MM.1S (cell line): ENCODE measurements around the gene GON4L.

Experiments
- DNase-seq: peaks from one replicate; pipeline ENCODE4 v3.0.0-alpha.2; 2015
- H2AFZ ChIP-seq: fragments of 300-600 bp; sonication (generic); 2 replicates; pipeline ENCODE4 v1.6.0; 2016; ENCODE audit warnings: antibody characterized with exemption, low read length
- H3F3A ChIP-seq: fragments of 300-600 bp; sonication (generic); 2 replicates; pipeline ENCODE4 v1.6.1; 2016; ENCODE audit warnings: mild to moderate bottlenecking, antibody characterized with exemption, low read length, moderate library complexity, mixed read lengths; ENCODE audit not compliant: insufficient read depth
- H3K27ac ChIP-seq: fragments of 300-600 bp; sonication (generic); 2 replicates; pipeline ENCODE4 v1.5.1; 2016; ENCODE audit warnings: mild to moderate bottlenecking, low read length
- H3K27me3 ChIP-seq: fragments of 300-600 bp; sonication (generic); replicated peaks from 2 replicates; pipeline ENCODE4 v1.6.0; 2016; ENCODE audit warnings: low read length; ENCODE audit not compliant: insufficient read depth
- H3K36me3 ChIP-seq: fragments of 300-600 bp; sonication (generic); replicated peaks from 2 replicates; pipeline ENCODE4 v1.6.1; 2016; ENCODE audit warnings: mild to moderate bottlenecking, low read length, mixed read lengths; ENCODE audit not compliant: insufficient read depth
- H3K4me1 ChIP-seq: fragments of 300-600 bp; sonication (generic); 2 replicates; pipeline ENCODE4 v1.6.1; 2016; ENCODE audit warnings: low read length, mixed read lengths
- H3K4me2 ChIP-seq: fragments of 300-600 bp; sonication (generic); 2 replicates; pipeline ENCODE4 v1.6.0; 2016; ENCODE audit warnings: low read depth, low read length
- H3K4me3 ChIP-seq: fragments of 300-600 bp; sonication (generic); 2 replicates; pipeline ENCODE4 v1.5.1; 2016; ENCODE audit warnings: low read length, mixed read lengths
- H3K79me2 ChIP-seq: fragments of 300-600 bp; sonication (generic); 2 replicates; pipeline ENCODE4 v1.6.1; 2016; ENCODE audit warnings: mixed run types, low read length, mixed read lengths
- H3K9ac ChIP-seq: fragments of 300-600 bp; sonication (generic); 2 replicates; pipeline ENCODE4 v1.6.1; 2016; ENCODE audit warnings: low read length, mixed read lengths
- H3K9me2 ChIP-seq: fragments of 300-600 bp; sonication (generic); replicated peaks from 2 replicates; pipeline ENCODE4 v1.6.1; 2016; ENCODE audit warnings: mild to moderate bottlenecking, low read length, mixed read lengths; ENCODE audit not compliant: insufficient read depth
- H3K9me3 ChIP-seq: fragments of 300-600 bp; sonication (generic); replicated peaks from 2 replicates; pipeline ENCODE4 v1.6.1; 2016; ENCODE audit warnings: mild to moderate bottlenecking, low read length, mixed read lengths; ENCODE audit not compliant: insufficient read depth
- H4K20me1 ChIP-seq: fragments of 300-600 bp; sonication (generic); 2 replicates; pipeline ENCODE4 v1.6.1; 2016; ENCODE audit warnings: mild to moderate bottlenecking, low read length, moderate library complexity, mixed read lengths; ENCODE audit not compliant: insufficient read depth
- EZH2 ChIP-seq: fragments of 300-600 bp; sonication (generic); optimal IDR thresholded peaks from 2 replicates; pipeline ENCODE3; 2017; ENCODE audit warnings: low read depth, mild to moderate bottlenecking, antibody characterized with exemption, low read length, mixed read lengths
- EZH2phosphoT487 ChIP-seq: fragments of 300-600 bp; sonication (generic); IDR thresholded peaks from 2 replicates; pipeline ENCODE4 v1.6.1; 2018; ENCODE audit warnings: antibody characterized with exemption, low read length
- TF ChIP-seq, protein P1 (sequence below): fragments of 300-600 bp; sonication (generic); IDR thresholded peaks from 2 replicates; pipeline ENCODE4 v1.5.1; 2016; ENCODE audit warnings: antibody characterized with exemption, low read length, mixed read lengths

Gene GON4L

DNA sequence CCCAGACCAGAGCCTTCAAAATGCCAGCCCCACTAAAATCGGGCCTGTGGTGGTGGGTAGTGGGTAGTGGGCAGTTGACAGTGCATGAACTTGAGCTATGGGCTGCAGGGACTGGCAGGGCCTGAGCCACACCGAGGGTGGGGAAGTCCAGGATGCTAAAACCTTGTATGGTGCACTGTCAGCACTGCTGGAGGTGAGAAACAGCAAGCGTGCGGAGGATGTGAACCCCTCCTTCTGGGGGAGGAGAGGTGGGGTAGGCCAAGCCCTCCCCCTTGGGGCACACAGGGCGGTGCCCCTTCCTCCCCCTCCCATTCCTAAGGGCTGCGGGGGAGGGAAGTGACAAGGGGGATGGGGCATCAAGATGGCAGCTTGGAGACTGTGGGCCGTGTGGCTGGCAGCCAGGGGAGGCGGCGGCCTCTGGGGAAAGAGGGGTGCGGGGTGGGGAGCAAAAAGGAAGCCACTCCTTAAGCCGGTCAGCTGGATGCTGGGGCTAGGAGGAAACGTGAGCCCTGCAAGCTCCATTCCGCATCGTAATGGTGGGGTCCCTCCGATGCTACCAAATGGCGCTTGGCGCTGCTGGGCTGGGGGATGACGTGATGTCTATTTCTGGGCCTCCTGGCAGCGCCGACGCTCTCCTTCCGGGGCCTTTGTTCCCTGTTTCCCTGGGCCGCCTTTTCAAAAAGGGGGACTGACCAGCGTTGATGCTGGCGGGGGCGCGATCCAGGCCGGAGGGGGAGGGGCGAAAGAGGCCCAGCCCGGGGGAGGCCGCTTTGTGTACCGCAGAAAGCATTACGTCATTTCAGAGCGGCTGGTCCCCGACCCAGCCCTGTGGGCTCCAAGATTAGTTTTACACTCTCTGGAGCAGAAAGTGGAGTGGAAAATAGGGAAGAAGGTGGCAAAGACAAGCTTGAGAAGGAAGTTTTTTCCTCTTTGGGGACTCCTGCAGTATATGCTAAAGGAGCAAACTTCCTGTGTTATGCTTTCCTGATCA, 3.2 kb upstream of the GON4L start:
- H3K4me2 ChIP-seq: peak overlapping the region; percentile 13; the same call in 1 of the 2 replicates
- peaks cover 24% of the 10 kb centered on the region for H3K27me3 ChIP-seq
- peak overlapping the region; percentile 23 for H2AFZ ChIP-seq
- H3K27ac ChIP-seq: no peak overlapping the region
- TF ChIP-seq EZH2 (no peak), EZH2phosphoT487 (no peak)
- TF ChIP-seq, protein P1, sequence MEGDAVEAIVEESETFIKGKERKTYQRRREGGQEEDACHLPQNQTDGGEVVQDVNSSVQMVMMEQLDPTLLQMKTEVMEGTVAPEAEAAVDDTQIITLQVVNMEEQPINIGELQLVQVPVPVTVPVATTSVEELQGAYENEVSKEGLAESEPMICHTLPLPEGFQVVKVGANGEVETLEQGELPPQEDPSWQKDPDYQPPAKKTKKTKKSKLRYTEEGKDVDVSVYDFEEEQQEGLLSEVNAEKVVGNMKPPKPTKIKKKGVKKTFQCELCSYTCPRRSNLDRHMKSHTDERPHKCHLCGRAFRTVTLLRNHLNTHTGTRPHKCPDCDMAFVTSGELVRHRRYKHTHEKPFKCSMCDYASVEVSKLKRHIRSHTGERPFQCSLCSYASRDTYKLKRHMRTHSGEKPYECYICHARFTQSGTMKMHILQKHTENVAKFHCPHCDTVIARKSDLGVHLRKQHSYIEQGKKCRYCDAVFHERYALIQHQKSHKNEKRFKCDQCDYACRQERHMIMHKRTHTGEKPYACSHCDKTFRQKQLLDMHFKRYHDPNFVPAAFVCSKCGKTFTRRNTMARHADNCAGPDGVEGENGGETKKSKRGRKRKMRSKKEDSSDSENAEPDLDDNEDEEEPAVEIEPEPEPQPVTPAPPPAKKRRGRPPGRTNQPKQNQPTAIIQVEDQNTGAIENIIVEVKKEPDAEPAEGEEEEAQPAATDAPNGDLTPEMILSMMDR: no peak
- H3K9me2 ChIP-seq: no peaks in the 10 kb centered on the region
- DNase-seq: no peak
- no peak overlapping the region for H3K4me3 ChIP-seq
- peaks cover 19% of the 10 kb centered on the region for H3K79me2 ChIP-seq
- H3K9me3 ChIP-seq: no peaks in the 10 kb centered on the region
- H3K4me1 ChIP-seq: peaks cover 25% of the 10 kb centered on the region
- no peaks in the 10 kb centered on the region for H4K20me1 ChIP-seq
- H3F3A ChIP-seq: peaks cover 22% of the 10 kb centered on the region
- H3K9ac ChIP-seq: no peak overlapping the region
- no peaks in the 10 kb centered on the region for H3K36me3 ChIP-seq

GRCh38 chr1:155859234-155859829, 2.3 kb upstream of the GON4L start, which contains the start of gene SYT11:
Gene SYT11 (plus strand): TSS chr1:155859567. CDS start chr1:155859762, 195 bp downstream.
- peaks cover 25% of the 10 kb centered on the region for H3K4me1 ChIP-seq

DNA sequence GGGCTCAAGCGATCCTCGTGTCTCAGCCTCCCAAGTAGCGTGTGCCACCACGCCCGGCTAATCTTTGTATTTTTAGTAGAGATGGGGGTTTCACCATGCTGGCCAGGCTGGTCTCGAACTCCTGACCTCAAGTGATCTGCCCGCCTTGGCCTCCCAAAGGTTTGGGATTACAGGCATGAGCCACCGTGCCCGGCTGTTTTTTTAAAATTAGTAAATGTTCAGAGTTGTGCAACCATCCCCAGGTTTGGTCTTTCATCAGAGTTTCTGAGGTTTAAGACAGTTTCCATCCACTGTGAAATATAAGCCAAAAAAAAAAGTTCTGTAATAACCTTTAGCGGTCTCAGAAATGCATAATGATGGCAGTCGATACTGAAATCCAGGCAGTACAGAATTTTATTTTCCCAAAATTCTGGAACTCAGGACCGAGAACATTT, 1.8 kb upstream of the GON4L start:
- Histone ChIP-seq H3K4me2 (peak overlapping the region; percentile 73), H3K27me3 (peaks cover 24% of the 10 kb centered on the region), H3K9me2 (no peaks in the 10 kb centered on the region), H2AFZ (peak overlapping the region; percentile 61), H3F3A (peaks cover 22% of the 10 kb centered on the region), H3K4me3 (peak overlapping the region; percentile 87), H3K36me3 (0 out of 2 replicates have a peak, but pooled peaks cover 3% of the 10 kb centered on the region), H3K9ac (peak overlapping the region; percentile 33; the same call in 1 of the 2 replicates), H3K9me3 (no peaks in the 10 kb centered on the region), H3K79me2 (peaks cover 28% of the 10 kb centered on the region), H3K27ac (peak overlapping the region; percentile 71; the same call in 1 of the 2 replicates), H3K4me1 (peaks cover 25% of the 10 kb centered on the region), H4K20me1 (no peaks in the 10 kb centered on the region)
- no peak for TF ChIP-seq EZH2
- no peak for TF ChIP-seq EZH2phosphoT487
- TF ChIP-seq, protein P1: no peak
- no peak for DNase-seq

More at GRCh38 chr1:155859234-155859829, 2.3 kb upstream of the GON4L start, which contains the start of gene SYT11:
- Histone ChIP-seq H3K9me2 (no peaks in the 10 kb centered on the region), H3K9ac (peak within 1 kb of the TSS; percentile 33; the same call in 1 of the 2 replicates), H3K9me3 (no peaks in the 10 kb centered on the region), H3K27me3 (peaks cover 24% of the 10 kb centered on the region), H3K4me2 (peak within 1 kb of the TSS; percentile 73), H3K4me3 (peak within 1 kb of the TSS; percentile 87), H4K20me1 (no peaks in the 10 kb centered on the region), H3K79me2 (peaks cover 26% of the 10 kb centered on the region), H2AFZ (peak within 1 kb of the TSS; percentile 61), H3F3A (peaks cover 22% of the 10 kb centered on the region), H3K27ac (peak within 1 kb of the TSS; percentile 71; the same call in 1 of the 2 replicates), H3K36me3 (0 out of 2 replicates have a peak, but pooled peaks cover 3% of the 10 kb centered on the region)
- peak; percentile 100 for DNase-seq
- TF ChIP-seq EZH2phosphoT487 (no peak), EZH2 (no peak)
- TF ChIP-seq, protein P1: no peak
